Femur (tissue), 1 donor: ENCODE measurements around the gene AEBP1.

Experiments
- DNase-seq: peaks from one replicate; pipeline ENCODE4 v3.0.0-alpha.2; 2017

AEBP1 gene

GRCh38 chr7:44158873-44159631, 54.9 kb downstream of the AEBP1 start:
- DNase-seq = no peak

- DNase-seq = no peak
Measured at GRCh38 chr7:44159824-44160630, 55.9 kb downstream of the AEBP1 start.

DNA sequence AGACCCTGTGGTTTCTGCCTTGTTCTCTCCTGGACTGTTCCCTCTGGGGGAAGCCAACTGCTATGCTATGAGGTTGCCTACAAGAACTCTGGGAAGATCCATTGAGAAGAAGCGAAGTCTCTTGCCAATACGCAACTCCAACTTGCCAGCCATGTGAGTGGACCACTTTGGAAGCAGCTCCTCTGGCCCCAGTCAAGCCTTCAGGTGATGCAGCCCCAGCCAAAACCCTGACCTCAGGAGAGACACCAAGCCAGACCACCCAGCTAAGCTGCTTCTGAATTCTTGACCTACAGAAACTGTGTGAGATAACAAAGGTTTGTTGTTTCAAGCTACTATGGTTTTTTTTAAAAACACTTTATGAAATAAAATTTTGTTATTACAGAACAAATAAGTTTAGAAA, 57.2 kb downstream of the AEBP1 start:
- no peak for DNase-seq

- DNase-seq = no peak
Measured at GRCh38 chr7:44162179-44162578, 58.0 kb downstream of the AEBP1 start.

DNA sequence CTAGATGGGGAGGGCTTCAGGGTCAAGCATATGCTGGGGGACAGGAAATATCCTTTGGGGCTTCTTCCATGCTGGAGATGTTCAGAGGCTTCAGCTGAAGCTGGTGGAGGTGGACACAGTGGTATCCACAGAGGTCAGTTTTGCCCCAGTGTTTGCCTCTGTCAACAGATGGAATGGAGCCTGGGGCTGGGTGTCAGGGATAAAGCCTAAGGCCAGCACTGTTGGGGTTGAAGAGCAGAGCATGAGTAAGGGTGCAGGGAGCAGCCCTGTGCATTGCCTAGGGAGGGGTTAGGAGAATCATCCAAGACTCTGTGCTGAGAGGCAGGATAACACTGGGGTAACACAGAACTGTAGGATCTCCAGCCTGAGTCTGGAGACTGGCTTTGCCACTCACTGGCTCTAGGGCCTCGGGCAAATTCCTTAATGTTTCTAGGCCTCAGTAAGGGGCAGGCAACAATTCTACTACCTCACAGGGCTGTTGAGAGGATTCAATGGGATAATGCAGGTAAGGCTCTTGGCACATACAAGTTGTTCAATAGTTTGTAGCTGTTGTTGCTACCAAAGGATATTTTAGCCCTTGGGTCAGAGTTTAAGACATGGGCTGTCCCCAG, 58.7 kb downstream of the AEBP1 start:
- no peak for DNase-seq

GRCh38 chr7:44163591-44163990, 59.4 kb downstream of the AEBP1 start:
- no peak for DNase-seq
